Upper lobe of left lung (tissue), 4 donors: ENCODE data around the gene CDKN2D.

Source experiments
- CTCF ChIP-seq, 6 experiments: fragments of 450-650 bp in 4 of 6; fragments of 200-600 bp in 2 of 6; sonication (generic) in 2 of 6; IDR thresholded peaks; one replicate each; pipeline ENCODE4 v1.5.1; 2016 to 2019; ENCODE audit warnings: antibody characterized with exemption in 6 of 6
- POLR2A ChIP-seq, 4 donors: fragments of 450-650 bp; IDR thresholded peaks; one replicate each; pipeline ENCODE4 v1.5.1; 2016 to 2017; ENCODE audit warnings: antibody characterized with exemption in 4 of 4, mild to moderate bottlenecking in 2 of 4
- POLR2AphosphoS5 ChIP-seq, 2 donors: sonication (generic); formaldehyde crosslinking; IDR thresholded peaks; one replicate each; pipeline ENCODE4 v1.5.1; 2017; ENCODE audit warnings: antibody characterized with exemption in 2 of 2

- TF ChIP-seq CTCF (IDR thresholded peaks at IDR 0.05) (no peak), POLR2AphosphoS5 (IDR thresholded peaks at IDR 0.05) (peak; percentile 53 to 73), POLR2A (IDR thresholded peaks at IDR 0.05) (peak in 3 of 4 donors; percentile 61 to 85 (median 62))
Observed at GRCh38 chr19:10543420-10544241, 25.1 kb downstream of the CDKN2D start, which contains the start of gene ATG4D.
